IPS DF 19.7 (cell line): ENCODE results near the gene AEBP2.
"Not testable (repeated sequence)": the region's sequence is repeated elsewhere in the genome, so short reads cannot be mapped to it uniquely, and the experiment has no call there.

Experiments
- DNase-seq: peaks from one replicate; pipeline ENCODE4 v3.0.0-alpha.2; 2013; ENCODE audit warnings: low read depth, low spot score

The AEBP2 gene

DNA sequence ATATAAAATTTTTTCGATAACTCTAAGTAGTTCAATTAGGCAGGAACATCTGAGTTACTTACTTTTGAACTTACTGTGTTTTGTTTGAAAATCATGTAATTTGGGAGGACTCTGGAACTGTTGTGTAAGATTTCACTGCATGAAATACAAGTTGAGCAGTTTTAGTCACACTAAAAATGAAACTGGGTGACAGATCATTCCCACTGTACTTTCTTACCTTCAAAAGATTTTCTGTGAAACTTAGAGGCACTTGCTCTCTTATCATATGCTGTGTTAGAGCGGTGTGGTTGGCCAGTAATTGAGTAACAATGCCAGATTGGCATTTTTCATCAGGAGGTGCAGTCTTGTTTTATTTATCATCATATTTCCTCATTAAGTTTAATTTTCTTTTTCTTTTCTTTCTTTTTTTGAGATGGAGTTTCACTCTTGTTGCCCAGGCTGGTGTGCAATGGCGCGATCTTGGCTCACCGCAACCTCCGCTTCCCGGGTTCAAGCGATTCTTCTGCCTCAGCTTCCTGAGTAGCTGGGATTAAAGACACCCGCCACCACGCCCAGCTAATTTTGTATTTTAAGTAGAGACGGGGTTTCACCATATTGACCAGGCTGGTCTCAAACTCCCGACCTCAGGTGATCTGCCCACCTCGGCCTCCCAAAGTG is 113.3 kb downstream of the AEBP2 start:
- not testable (repeated sequence) for DNase-seq

DNA sequence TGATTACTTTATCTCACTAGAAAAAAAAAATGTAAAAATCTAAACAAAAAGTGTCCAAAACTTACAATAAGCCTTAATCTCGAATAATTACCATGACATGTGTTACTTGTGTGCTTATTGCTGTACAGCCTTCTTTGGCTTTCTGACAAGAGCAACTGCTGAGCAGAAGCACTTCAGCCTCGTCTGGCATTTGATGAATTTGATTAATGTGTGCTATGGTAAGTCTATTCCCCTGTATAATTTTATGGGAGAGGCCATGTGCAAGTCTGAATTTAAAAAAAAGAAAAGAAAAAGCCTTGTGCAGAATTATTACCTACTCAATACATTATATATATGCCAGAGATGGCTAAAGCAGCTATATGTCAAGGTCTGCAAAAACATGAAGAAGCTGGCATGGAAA is 113.9 kb downstream of the AEBP2 start:
- DNase-seq, result no peak

DNA sequence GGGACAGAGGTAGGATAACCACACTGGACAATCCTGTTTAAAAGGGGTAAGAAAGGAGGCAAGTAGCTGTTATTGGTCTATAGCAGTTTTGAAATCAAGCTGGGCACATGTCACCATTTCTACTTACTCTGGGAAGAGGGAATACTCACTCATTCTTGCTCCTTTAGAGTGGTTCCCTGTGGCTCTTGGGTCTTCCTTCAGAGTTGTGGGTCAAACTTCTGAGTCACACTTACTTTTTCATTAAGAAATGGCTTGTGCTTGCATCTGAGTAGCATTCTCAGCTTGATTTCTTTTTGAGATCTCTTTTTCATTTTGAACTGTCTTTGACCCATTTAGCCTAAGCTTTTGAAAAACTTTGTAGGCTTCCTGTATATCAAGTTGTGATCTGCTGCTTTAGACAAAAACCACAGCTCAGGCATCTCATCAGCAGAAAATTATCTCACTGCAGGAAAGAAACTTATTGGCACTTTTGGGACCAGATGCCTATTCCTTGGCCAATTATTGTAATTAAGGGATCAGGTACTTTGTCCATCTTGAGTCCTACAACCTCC is 122.2 kb downstream of the AEBP2 start:
- no peak for DNase-seq
